Thymus (tissue), 11 donors: ENCODE measurements around the gene ST6GAL1. TPM values are rescaled to one million over a fixed set of nuclear protein-coding genes. Genes with fewer than 3 reads are reported as not detected.

Experiments
- DNase-seq, 9 donors: peaks; one replicate each; pipeline ENCODE4 v3.0.0-alpha.2; 2013; ENCODE audit warnings: low spot score in 9 of 9, low read depth in 6 of 9, missing footprints in 1 of 9
- H3K27ac ChIP-seq, 2 donors: one replicate each; pipeline ENCODE4 v1.5.1; 2013; ENCODE audit warnings: control low read depth in 1 of 2, low read depth in 1 of 2, low read length in 1 of 2, mild to moderate bottlenecking in 1 of 2, moderate library complexity in 1 of 2
- H3K27me3 ChIP-seq, 2 donors: one replicate each; pipeline ENCODE4 v1.5.1; 2013; ENCODE audit warnings: low read length in 1 of 2; ENCODE audit not compliant: control insufficient read depth in 2 of 2, insufficient read depth in 1 of 2
- H3K36me3 ChIP-seq, 2 donors: one replicate each; pipeline ENCODE4 v1.5.1; 2013; ENCODE audit warnings: low read length in 1 of 2, mild to moderate bottlenecking in 1 of 2, moderate library complexity in 1 of 2; ENCODE audit not compliant: control insufficient read depth in 2 of 2, insufficient read depth in 2 of 2
- H3K4me1 ChIP-seq, 2 donors: one replicate each; pipeline ENCODE4 v1.5.1; 2013; ENCODE audit warnings: low read length in 2 of 2; ENCODE audit not compliant: control insufficient read depth in 2 of 2, insufficient read depth in 2 of 2
- H3K4me3 ChIP-seq, 2 donors: one replicate each; pipeline ENCODE4 v1.5.1; 2013; ENCODE audit warnings: low read length in 2 of 2, control low read depth in 1 of 2, mild to moderate bottlenecking in 1 of 2
- H3K9me3 ChIP-seq, 2 donors: one replicate each; pipeline ENCODE4 v1.5.1; 2013; ENCODE audit warnings: low read length in 1 of 2, mild to moderate bottlenecking in 1 of 2; ENCODE audit not compliant: control insufficient read depth in 2 of 2, insufficient read depth in 1 of 2
- WGBS: extraction: QIAGEN DNeasy Blood & Tissue Kit; methylation state at CpG from one replicate; pipeline ENCODE4 v1.1.7; 2013; 5-methylcytosine and 5-hydroxymethylcytosine counted together
- polyA plus RNA-seq: library from polyadenylated mRNA; stranded (reverse); fragments of 200-250 nt; gene quantifications from one replicate; pipeline ENCODE4 v1.2.3, GENCODE V29; 2013
- total RNA-seq: library from RNA; stranded (reverse); fragments of 120-200 nt; gene quantifications from one replicate; pipeline ENCODE4 v1.2.4, GENCODE V29; 2013
- donor health status: healthy.

Gene ST6GAL1
- total and polyA plus RNA-seq, 2 donors: 37.6 to 39.2 TPM

DNA sequence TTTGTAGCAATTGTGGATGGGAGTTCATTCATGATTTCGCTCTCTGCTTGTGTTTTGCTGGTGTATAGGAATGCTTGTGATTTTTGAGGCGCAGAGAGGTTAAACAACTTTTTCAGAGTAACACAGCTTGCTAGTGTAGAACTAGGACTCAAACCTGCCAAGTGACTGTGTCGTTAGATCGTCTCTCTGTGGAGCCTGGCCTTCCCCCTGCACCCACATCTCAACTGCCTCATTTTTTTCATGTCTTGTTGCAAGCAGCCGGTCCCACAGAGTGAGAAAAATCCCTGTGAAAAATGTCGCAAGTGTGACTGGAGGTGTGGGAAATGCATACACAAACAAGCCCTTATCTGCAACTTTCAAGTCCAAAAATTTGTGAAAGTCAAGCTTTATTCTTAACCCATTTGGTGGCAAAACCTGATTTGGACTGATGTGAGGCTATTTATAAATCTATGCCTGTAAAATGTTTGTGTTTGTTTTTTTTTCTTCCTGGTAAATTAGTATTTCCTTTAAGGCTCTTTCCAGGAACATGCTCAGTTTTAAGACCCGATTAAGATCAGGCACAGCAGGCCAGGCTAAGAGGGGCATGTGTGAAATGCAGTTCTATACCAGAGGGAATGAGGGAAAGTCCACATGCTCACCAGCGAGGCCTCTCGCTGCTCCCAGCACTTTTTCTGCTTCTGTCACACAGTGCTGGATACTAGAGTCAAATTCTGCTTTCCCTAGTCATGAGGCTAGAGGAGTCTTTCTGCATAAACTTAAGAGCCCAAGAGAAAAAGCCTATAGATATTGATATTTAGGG is 25.8 kb downstream of the ST6GAL1 start:
- H3K4me1 ChIP-seq: peaks cover 0 to 11% of the 10 kb centered on the region in 2 donors
- H3K9me3 ChIP-seq: no peaks in the 10 kb centered on the region
- H3K27me3 ChIP-seq: no peaks in the 10 kb centered on the region
- WGBS: 95% methylated on average over 9 of the region's 9 CpGs
- H3K27ac ChIP-seq: no peak overlapping the region
- no peak for DNase-seq
- no peaks in the 10 kb centered on the region for H3K36me3 ChIP-seq
- H3K4me3 ChIP-seq: no peak overlapping the region

DNA sequence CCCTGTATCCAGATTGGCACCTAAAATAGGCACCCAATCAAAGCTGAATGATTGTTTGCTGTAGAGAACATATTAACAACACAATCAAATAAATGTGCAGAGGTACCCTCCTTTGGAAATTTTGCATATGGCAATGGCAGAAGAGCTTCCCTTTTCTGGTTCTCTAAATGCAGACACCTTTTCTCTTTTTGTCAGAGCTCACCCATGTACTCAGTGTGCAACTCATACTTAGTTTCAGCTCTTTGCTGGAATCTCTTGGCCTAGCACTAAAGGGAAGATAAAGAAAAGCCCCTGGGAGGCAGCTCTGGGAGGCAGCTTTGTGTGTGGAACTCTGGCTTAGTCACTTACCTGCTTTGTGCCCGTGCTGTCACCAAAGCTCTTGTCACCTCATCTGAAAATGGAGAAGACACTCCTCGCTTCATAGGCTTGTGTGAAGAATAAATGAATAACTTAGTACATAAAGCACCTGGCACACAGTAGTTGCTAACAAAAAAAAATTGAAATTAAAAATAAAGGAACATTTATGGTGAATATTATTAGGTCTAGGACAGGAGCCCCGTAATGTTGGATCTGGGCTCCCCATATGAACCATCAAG is 28.8 kb downstream of the ST6GAL1 start:
- H3K36me3 ChIP-seq: peaks cover 3 to 7% of the 10 kb centered on the region in 2 donors
- H3K4me3 ChIP-seq: no peak overlapping the region
- no peaks in the 10 kb centered on the region for H3K9me3 ChIP-seq
- 96% methylated on average over 3 of the region's 3 CpGs for WGBS
- no peaks in the 10 kb centered on the region for H3K27me3 ChIP-seq
- H3K4me1 ChIP-seq: no peaks in the 10 kb centered on the region
- no peak overlapping the region for H3K27ac ChIP-seq
- no peak for DNase-seq

DNA sequence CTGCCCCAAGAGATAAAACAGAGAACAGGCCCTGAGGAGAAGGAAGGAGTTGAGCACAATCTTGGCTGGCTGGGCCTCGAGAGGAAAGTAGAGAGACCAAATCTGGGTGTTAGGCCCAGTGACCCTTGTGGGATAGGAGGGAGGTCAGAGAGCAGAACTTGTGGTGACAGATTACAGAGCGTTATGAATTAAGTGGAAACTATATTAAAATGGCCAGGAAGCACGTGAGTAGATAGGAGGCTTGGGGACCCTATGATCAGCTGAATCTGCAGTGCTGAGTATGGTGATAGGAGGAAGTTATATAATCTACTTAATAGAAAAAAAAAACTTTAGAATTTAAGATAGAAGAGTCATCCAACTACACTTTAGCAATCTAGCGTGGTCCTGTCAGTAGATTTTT is 30.0 kb downstream of the ST6GAL1 start:
- no peak overlapping the region for H3K4me3 ChIP-seq
- H3K4me1 ChIP-seq: no peaks in the 10 kb centered on the region
- H3K27ac ChIP-seq: no peak overlapping the region
- DNase-seq: no peak
- WGBS: 95% methylated on average over 4 of the region's 4 CpGs
- H3K9me3 ChIP-seq: no peaks in the 10 kb centered on the region
- H3K27me3 ChIP-seq: no peaks in the 10 kb centered on the region
- H3K36me3 ChIP-seq: peaks cover 3 to 16% of the 10 kb centered on the region in 2 donors

DNA sequence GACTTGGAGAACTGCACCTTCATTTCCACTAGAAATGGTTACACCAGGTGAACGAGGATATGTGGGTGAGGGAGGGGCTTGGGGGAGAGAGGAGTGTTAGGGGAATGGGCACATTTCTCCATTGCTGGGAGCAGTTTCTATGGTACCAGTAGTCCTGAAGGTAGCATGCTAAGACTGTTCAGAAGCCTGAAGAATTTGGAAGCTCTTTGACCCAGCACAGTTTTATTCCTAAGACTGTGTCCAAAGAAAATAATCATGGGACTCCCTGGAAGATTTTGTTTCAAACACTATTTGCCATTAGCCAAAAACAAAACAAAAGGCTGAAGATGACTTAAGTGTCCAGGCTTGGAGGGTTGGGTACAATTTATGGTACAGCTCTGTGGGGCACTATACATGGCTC is 32.1 kb downstream of the ST6GAL1 start:
- Histone ChIP-seq H3K36me3 (peaks cover 8 to 25% of the 10 kb centered on the region in 2 donors), H3K4me1 (peaks cover 0 to 5% of the 10 kb centered on the region in 2 donors)

DNA sequence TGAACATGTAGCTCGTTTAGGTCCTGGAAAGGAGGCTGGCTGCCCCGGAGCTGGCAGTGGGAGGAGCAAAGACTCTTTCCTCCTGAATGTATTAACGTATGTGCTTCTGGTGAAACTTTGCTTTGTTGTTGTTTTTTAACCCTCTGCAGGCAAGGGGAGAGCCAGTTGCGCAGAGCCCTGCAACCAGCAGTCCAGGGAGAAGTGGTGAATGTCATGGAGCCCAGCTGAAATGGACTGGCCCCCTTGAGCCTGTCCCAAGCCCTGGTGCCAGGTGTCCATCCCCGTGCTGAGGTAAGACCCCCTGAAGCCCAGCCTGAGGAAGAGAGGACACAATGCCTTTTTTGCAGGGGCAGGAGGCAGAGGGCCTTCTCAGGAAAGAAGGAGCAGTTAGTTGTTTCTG is 33.3 kb downstream of the ST6GAL1 start:
- H3K27ac ChIP-seq: no peak overlapping the region
- H3K4me3 ChIP-seq: no peak overlapping the region
- no peaks in the 10 kb centered on the region for H3K27me3 ChIP-seq
- WGBS: 95% methylated on average over 5 of the region's 5 CpGs
- H3K36me3 ChIP-seq: peaks cover 8 to 31% of the 10 kb centered on the region in 2 donors
- H3K4me1 ChIP-seq: peaks cover 0 to 8% of the 10 kb centered on the region in 2 donors
- no peaks in the 10 kb centered on the region for H3K9me3 ChIP-seq
- no peak for DNase-seq

More for the DNA sequence above, 32.1 kb downstream of the ST6GAL1 start:
- 94% methylated on average over 1 of the region's 1 CpG for WGBS
- no peak for DNase-seq
- no peak overlapping the region for H3K4me3 ChIP-seq
- no peaks in the 10 kb centered on the region for H3K27me3 ChIP-seq
- peak overlapping the region in 1 of 2 donors; percentile 5 for H3K27ac ChIP-seq
- H3K9me3 ChIP-seq: no peaks in the 10 kb centered on the region

DNA sequence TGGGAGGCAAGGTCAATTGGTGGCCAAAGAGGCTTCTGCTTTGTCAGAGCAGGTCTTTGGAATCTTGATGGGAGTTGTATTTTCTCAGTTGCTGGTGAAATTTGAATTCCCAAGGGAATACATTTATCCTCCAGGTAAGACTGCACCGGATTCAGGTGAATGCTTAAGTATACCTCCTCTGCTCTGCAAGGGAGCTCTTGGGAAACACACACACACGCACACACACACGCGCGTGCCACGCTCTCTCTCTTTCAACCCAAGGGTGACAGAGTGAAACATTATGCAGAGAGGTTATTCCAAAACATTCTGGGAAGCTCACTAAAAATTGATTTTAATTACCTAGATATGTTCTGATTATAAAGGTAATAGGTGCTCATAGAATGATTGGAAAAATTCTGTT is 33.7 kb downstream of the ST6GAL1 start:
- H3K36me3 ChIP-seq: peaks cover 8 to 31% of the 10 kb centered on the region in 2 donors
- DNase-seq: no peak
- no peak overlapping the region for H3K4me3 ChIP-seq
- H3K27me3 ChIP-seq: no peaks in the 10 kb centered on the region
- no peaks in the 10 kb centered on the region for H3K9me3 ChIP-seq
- no peak overlapping the region for H3K27ac ChIP-seq
- H3K4me1 ChIP-seq: peaks cover 0 to 8% of the 10 kb centered on the region in 2 donors
- 95% methylated on average over 6 of the region's 6 CpGs for WGBS

DNA sequence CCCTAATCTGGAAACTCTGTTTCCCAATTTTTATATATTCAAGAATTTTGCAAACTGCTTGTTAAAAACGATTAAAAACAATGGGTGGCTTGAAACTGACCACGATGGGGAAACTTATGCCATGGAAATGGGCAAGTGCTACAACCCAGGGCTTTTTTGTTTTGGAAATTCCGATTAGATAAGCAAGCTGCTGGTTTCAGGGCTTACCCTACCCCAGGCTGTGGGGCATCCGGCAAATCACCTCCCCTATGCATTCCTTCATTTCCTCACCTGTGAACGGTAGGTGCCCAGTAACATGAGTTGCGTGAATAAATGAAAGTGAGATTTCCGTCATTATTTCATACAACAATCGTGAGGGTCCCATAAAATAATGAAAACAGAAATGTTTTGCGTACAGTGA is 34.3 kb downstream of the ST6GAL1 start:
- no peak overlapping the region for H3K27ac ChIP-seq

GRCh38 chr3:186965141-186965879 is 35.0 kb downstream of the ST6GAL1 start:
- DNase-seq: no peak
- Histone ChIP-seq H3K4me3 (no peak overlapping the region), H3K9me3 (no peaks in the 10 kb centered on the region), H3K36me3 (peaks cover 8 to 31% of the 10 kb centered on the region in 2 donors), H3K27me3 (no peaks in the 10 kb centered on the region), H3K27ac (peak overlapping the region in 1 of 2 donors; percentile 18), H3K4me1 (peaks cover 0 to 8% of the 10 kb centered on the region in 2 donors)
- WGBS: 96% methylated on average over 10 of the region's 10 CpGs

More for the DNA sequence above, 34.3 kb downstream of the ST6GAL1 start:
- WGBS: 94% methylated on average over 9 of the region's 9 CpGs
- DNase-seq: no peak
- Histone ChIP-seq H3K9me3 (no peaks in the 10 kb centered on the region), H3K27me3 (no peaks in the 10 kb centered on the region), H3K4me1 (peaks cover 0 to 8% of the 10 kb centered on the region in 2 donors), H3K36me3 (peaks cover 8 to 31% of the 10 kb centered on the region in 2 donors), H3K4me3 (no peak overlapping the region)

DNA sequence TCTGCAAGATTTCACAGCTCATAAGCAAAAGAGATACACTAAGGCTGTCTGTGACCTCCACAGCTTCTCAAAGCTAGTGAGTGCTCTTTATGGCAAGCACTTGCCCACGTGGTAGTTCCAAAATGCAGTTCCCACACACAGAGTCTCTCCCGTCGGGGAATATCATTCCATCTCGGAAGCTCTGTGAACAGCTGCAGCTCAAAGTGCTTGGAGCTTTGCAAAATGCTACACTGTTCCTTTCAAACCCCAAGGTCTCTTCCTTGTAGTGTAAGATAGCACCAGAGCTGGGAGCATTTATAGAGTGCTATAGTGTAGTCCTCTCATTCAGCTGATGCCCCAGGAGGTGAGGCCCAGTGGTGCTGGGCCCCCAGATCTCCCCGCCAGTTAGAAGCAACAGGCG is 36.1 kb downstream of the ST6GAL1 start:
- Histone ChIP-seq H3K4me1 (peaks cover 0 to 8% of the 10 kb centered on the region in 2 donors), H3K9me3 (no peaks in the 10 kb centered on the region), H3K36me3 (peaks cover 8 to 33% of the 10 kb centered on the region in 2 donors), H3K27ac (no peak overlapping the region), H3K4me3 (no peak overlapping the region), H3K27me3 (no peaks in the 10 kb centered on the region)
- DNase-seq: no peak
- WGBS: 96% methylated on average over 6 of the region's 6 CpGs
